Epithelial cell of esophagus (primary cell): ENCODE data around the gene MANF.

ENCODE experiments used
- DNase-seq: peaks from one replicate; pipeline ENCODE4 v3.0.0; 2010; ENCODE audit warnings: low read depth
- H3K4me3 ChIP-seq: 2 replicates; pipeline ENCODE4 v1.5.1; 2011; ENCODE audit warnings: mild to moderate bottlenecking, low read length, control low read depth
- TF ChIP-seq, protein P1 (sequence below): IDR thresholded peaks from 2 replicates; pipeline ENCODE4 v1.5.1; 2011; ENCODE audit warnings: low read depth, mild to moderate bottlenecking, low read length, control low read depth, inconsistent platforms; ENCODE audit not compliant: insufficient read depth; ENCODE audit errors: missing control alignments

Gene MANF

DNA sequence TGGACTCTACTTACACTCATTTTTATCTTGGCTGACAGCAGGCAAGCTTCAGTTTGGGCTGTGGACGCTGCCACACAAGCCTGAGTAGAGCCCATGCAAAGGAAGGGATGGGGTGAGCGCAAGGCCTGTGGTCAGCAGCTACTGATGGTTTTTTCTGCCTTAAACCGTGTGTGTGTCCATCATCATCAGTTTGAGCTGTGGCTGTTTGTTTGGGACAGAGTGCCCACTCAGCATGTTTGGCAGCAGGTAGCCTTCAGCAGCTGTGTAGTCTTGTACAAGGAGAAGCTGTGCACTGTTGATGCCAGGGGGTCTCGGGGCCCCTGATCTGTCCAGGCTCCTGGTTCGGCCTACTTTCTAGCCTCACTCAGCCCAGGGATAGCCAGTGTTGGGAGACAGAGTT lies 9.4 kb downstream of the MANF start:
- TF ChIP-seq, protein P1, sequence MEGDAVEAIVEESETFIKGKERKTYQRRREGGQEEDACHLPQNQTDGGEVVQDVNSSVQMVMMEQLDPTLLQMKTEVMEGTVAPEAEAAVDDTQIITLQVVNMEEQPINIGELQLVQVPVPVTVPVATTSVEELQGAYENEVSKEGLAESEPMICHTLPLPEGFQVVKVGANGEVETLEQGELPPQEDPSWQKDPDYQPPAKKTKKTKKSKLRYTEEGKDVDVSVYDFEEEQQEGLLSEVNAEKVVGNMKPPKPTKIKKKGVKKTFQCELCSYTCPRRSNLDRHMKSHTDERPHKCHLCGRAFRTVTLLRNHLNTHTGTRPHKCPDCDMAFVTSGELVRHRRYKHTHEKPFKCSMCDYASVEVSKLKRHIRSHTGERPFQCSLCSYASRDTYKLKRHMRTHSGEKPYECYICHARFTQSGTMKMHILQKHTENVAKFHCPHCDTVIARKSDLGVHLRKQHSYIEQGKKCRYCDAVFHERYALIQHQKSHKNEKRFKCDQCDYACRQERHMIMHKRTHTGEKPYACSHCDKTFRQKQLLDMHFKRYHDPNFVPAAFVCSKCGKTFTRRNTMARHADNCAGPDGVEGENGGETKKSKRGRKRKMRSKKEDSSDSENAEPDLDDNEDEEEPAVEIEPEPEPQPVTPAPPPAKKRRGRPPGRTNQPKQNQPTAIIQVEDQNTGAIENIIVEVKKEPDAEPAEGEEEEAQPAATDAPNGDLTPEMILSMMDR: no peak
- DNase-seq: no peak
- no peak overlapping the region for H3K4me3 ChIP-seq

DNA sequence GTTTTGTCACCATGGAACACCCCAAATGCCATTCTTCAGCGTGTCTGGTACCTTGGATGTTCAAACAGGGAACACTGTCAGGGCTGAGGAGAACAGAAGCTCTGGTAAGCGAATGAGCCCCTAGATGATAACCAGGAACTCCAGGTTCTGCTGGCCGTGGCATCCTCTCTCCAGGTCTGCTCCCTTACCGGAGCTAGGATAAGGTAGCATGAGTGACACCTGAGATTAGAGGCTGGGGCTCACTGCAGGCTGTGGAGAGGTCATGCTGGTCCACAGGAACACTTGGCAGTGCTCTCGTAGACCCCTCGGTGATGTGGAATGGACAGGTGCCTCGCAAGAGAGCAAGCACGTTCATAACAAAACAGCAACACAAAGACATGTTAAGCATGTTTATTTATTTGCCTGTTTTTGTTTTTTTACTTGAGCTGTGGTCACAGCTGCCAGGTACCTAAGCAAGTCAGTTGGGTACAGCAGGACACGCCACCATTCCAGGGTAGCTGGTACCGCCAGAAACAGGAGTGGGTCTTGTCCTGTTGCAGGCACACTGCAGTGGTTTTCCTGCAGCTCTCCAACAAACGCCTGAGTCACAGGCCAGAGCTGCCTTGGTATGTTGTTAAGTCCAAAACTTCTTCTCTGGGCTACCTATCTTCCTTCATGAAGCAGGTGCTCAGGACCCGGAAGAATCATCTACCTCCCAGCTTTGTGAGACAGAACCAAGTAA lies 10.6 kb downstream of the MANF start:
- no peak overlapping the region for H3K4me3 ChIP-seq
- TF ChIP-seq, protein P1: no peak
- no peak for DNase-seq

DNA sequence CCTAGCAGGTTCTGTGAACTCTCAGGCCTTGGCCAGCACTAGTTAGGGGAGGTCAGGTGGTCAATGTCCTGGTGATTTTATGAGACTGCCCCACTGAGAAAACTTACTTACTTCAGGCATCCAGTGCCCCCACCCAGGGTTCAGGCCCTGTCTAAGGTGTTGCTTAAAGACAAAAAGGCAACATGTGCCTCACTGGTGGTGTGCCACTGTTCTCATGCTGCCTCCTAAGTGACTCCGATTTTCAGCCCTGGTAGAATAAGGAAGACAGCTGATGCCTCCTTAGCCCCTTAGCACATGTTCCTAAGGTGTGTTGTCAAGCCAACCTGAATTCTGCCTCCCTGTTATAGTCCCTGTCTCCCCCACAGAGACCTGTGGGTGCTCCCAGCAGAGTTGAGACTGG lies 11.3 kb downstream of the MANF start:
- TF ChIP-seq, protein P1: no peak
- no peak for DNase-seq
- H3K4me3 ChIP-seq: no peak overlapping the region

DNA sequence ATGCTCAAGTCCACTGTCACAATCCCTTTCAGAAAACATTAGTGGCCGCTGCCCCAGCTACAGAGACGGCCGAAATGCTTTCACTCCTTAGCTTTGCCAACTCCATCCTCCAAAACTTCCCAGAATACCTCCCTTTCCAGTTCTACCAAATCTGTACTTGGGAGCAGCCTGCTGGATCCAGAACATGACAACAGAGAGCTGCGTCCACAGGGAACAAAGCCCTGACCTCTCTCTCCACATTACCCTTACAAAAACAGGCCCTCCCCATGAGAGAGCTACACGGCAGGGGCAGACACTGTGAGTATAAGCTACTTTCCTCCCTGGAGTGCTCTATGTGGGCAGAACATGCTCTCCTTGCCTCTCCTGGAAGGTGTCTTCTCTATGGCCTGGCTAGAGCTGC lies 12.3 kb downstream of the MANF start:
- no peak for DNase-seq
- H3K4me3 ChIP-seq: no peak overlapping the region
- TF ChIP-seq, protein P1: no peak

DNA sequence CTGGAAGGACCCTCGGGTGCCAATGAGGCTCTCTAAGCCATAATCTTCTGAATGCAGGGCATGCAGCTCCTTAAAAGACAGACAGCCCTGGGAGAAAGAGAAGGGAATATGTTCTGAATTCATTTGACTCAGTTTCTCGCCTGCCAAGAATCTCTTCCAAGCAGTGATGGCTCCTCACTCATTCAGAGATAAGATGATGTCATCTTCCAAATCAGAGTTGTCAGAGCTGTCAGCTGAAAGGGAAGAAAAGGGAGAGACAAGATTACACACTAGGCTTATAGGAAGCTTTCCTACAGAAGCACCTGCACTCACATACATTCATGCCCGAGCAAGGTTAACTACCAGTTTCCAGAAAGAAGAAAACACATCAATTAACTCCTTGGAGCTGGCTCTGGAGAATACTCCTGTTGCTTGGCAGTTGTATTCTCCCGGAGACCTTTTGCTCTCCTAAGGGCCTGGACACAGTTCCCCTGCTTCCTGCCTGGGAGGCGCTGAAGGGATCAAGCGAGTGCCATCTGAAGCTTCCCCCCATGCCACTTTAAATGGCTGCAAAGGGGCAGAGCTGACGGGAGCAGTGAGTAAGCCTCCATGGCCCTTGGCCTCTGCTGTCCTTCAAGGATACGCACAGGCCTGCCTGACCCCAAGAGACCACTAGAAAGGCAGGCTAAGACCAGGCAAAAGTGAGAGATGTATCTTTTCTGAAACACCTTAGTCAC lies 13.7 kb downstream of the MANF start:
- H3K4me3 ChIP-seq: no peak overlapping the region
- TF ChIP-seq, protein P1: no peak
- no peak for DNase-seq

DNA sequence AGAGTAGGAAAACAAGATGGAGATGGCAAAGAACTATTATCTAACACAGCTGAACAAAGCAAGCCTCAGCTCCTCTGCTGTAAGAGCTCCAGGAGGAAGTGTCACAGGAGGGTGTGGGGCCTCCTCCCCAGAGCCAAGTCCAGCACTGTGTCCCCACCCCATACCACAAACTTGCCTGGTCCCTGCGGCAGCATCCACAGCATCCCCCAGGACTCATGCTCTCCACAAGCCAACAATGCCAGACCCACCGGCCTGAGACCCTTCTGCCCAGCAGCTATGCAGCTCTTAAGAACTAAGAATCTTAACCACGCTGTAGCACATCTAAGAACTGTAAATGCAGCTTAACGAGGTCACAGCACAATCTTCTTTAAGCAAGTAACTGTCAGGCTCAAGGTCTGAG lies 15.1 kb downstream of the MANF start:
- DNase-seq: no peak
- H3K4me3 ChIP-seq: no peak overlapping the region
- TF ChIP-seq, protein P1: no peak

DNA sequence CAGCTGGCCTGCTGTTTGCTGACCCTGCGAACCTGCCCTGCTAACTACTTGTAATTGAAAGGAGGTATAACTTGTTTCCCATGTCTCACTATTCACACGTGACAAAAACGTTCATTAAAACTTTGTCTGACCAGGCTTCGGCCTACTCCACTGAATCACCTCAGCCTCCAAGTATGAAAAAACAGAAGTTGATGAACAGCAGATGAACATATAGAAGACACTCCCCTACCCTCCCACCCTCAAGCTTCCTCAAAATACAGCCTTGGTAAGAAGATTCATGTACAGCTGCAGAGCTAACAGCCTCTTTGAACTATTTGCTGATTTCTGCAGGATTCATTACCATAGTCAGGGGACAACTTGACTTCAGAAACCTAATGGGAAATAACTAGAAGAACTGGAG lies 16.6 kb downstream of the MANF start:
- no peak for DNase-seq
- H3K4me3 ChIP-seq: no peak overlapping the region
- TF ChIP-seq, protein P1: no peak
